Endodermal cell (in vitro differentiated cells): ENCODE data around the gene KCNK4. TPM values are rescaled to one million over a fixed set of nuclear protein-coding genes. Genes with fewer than 3 reads are reported as not detected.
A peak's percentile ranks its signal among the peaks of the same experiment; 100 is the strongest.

ENCODE experiments used
- DNase-seq: peaks from one replicate; pipeline ENCODE4 v3.0.0-alpha.2; 2017
- H3K27ac ChIP-seq: 2 replicates; pipeline ENCODE4 v1.5.1; 2013; ENCODE audit warnings: mild to moderate bottlenecking, low read depth, low read length, moderate library complexity
- H3K27me3 ChIP-seq: 2 replicates; pipeline ENCODE4 v1.6.1; 2013; ENCODE audit warnings: mild to moderate bottlenecking, low read length, moderate library complexity; ENCODE audit not compliant: insufficient read depth, control insufficient read depth, poor library complexity, severe bottlenecking
- H3K36me3 ChIP-seq: 2 replicates; pipeline ENCODE4 v1.7.0; 2013; ENCODE audit warnings: mild to moderate bottlenecking, low read length, moderate library complexity; ENCODE audit not compliant: control insufficient read depth, insufficient read depth
- H3K4me1 ChIP-seq: one replicate; pipeline ENCODE4 v1.7.0; 2013; ENCODE audit warnings: low read length; ENCODE audit not compliant: control insufficient read depth, insufficient read depth
- H3K4me3 ChIP-seq: 2 replicates; pipeline ENCODE4 v1.5.1; 2013; ENCODE audit warnings: mild to moderate bottlenecking, low read length, moderate library complexity
- H3K9ac ChIP-seq: 2 replicates; pipeline ENCODE4 v1.6.1; 2013; ENCODE audit warnings: mild to moderate bottlenecking, low read length, moderate library complexity; ENCODE audit not compliant: poor library complexity, severe bottlenecking; ENCODE audit errors: extremely low read depth
- H3K9me3 ChIP-seq: 2 replicates; pipeline ENCODE4 v1.6.1; 2013; ENCODE audit warnings: mild to moderate bottlenecking, low read length, moderate library complexity; ENCODE audit not compliant: control insufficient read depth
- H3K27ac Mint-ChIP-seq: 2 replicates; pipeline ENCODE4 v1.8.0; 2020; ENCODE audit warnings: mixed read lengths
- H3K27me3 Mint-ChIP-seq: 2 replicates; pipeline ENCODE4 v1.8.0; 2021; ENCODE audit warnings: mild to moderate bottlenecking, mixed read lengths; ENCODE audit not compliant: insufficient read depth
- H3K36me3 Mint-ChIP-seq: 2 replicates; pipeline ENCODE4 v1.8.0; 2020; ENCODE audit warnings: low read depth, mixed read lengths
- H3K4me1 Mint-ChIP-seq: 2 replicates; pipeline ENCODE4 v1.8.0; 2020; ENCODE audit warnings: mixed read lengths
- H3K4me3 Mint-ChIP-seq: 2 replicates; pipeline ENCODE4 v1.8.0; 2020; ENCODE audit warnings: mild to moderate bottlenecking, moderate library complexity, mixed read lengths
- H3K9me3 Mint-ChIP-seq: 2 replicates; pipeline ENCODE4 v1.8.0; 2020; ENCODE audit warnings: mild to moderate bottlenecking, mixed read lengths
- CTCF ChIP-seq: fragments of 200-600 bp; sonication (generic); conservative IDR thresholded peaks from 2 replicates; pipeline ENCODE4 v1.5.0; 2021; ENCODE audit warnings: antibody characterized with exemption, mild to moderate bottlenecking
- WGBS, 2 experiments: methylation state at CpG; one replicate each; pipeline versions ENCODE4 v1.1.5 to v1.1.7; 2013; ENCODE audit warnings: missing lambda C conversion rate in 2 of 2, mixed read lengths in 1 of 2; ENCODE audit not compliant: insufficient coverage in 1 of 2, insufficient read length in 1 of 2; 5-methylcytosine and 5-hydroxymethylcytosine counted together
- total RNA-seq, 2 donors: library from RNA; stranded (reverse); fragmentation: NEBNext Ultra II Directional in 1 of 2; extraction: Animal tissue kit (Norgen Biotek cat#: 25700) in 1 of 2; gene quantifications; 2 replicates in 1 of 2; 3 replicates in 1 of 2; pipeline ENCODE4 v1.2.1, GENCODE V29; 2021

The KCNK4 gene
- total RNA-seq, 2 donors from 2014 or later = not detected

GRCh38 chr11:64262271-64263002 is 28.7 kb upstream of the KCNK4 start:
- TF ChIP-seq CTCF = no peak
- no peaks in the 10 kb centered on the region for H3K4me1 Mint-ChIP-seq
- Histone ChIP-seq H3K4me3 (no peak overlapping the region), H3K9ac (no peak overlapping the region), H3K36me3 (peaks cover 56% of the 10 kb centered on the region), H3K27ac (no peak overlapping the region), H3K9me3 (no peaks in the 10 kb centered on the region), H3K4me1 (no peaks in the 10 kb centered on the region), H3K27me3 (no peaks in the 10 kb centered on the region)
- H3K9me3 Mint-ChIP-seq = no peaks in the 10 kb centered on the region
- H3K4me3 Mint-ChIP-seq = no peak overlapping the region
- no peak for DNase-seq
- no peak overlapping the region for H3K27ac Mint-ChIP-seq
- WGBS, 2 experiments = 94 to 97% methylated on average over 36 to 42 of the region's 42 CpGs
- peaks cover 59% of the 10 kb centered on the region for H3K36me3 Mint-ChIP-seq
- H3K27me3 Mint-ChIP-seq = no peaks in the 10 kb centered on the region

DNA sequence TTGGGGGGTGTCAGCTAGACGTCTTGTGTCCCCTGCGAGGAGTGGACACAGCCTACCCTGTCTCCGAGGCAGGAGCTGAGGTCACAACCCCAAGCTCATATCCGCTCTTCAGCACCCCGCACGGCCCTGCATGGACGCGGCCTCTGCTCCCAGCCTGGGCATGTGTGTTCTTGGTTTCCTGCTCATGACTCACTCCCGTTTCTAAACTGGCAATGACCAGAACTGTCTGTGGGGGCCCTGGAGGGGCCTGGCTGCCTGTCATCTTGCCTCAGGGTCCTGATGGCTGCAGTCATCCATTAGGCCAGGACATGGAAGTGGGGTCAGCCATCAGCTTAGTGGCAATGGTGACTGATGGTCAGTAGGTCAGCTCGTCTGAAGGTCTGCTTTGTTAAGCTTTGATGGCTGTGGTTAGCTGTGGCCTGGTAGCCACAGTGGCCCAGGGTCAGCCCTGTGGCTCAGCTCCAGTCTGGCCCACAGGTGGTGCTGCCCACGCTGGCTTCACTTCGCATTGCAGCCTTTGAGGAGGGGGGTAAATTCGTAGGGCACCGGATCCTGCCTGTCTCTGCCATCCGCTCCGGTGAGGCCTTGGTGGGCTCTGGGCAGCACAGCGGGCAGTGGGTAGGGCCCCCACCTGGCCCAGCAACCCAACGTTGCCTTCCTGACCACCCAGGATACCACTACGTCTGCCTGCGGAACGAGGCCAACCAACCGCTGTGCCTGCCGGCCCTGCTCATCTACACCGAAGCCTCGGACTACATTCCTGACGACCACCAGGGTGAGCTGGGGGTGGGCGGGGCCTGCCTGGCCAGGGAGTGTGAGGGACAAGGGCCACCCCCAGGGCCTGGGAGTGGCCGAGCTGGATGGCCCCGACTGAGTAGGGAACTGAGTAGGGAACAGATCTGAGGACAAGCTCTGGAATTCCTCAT is 27.8 kb upstream of the KCNK4 start:
- H3K36me3 ChIP-seq = peaks cover 53% of the 10 kb centered on the region
- WGBS, 2 experiments = 86 to 87% methylated on average over 19 to 29 of the region's 29 CpGs
- H3K27ac Mint-ChIP-seq = peak overlapping the region; percentile 30
- no peaks in the 10 kb centered on the region for H3K27me3 Mint-ChIP-seq
- peak; percentile 76 for DNase-seq
- H3K9me3 ChIP-seq = no peaks in the 10 kb centered on the region
- TF ChIP-seq CTCF = peak; percentile 37
- no peak overlapping the region for H3K4me3 Mint-ChIP-seq
- H3K4me1 ChIP-seq = no peaks in the 10 kb centered on the region
- H3K36me3 Mint-ChIP-seq = peaks cover 56% of the 10 kb centered on the region
- no peaks in the 10 kb centered on the region for H3K9me3 Mint-ChIP-seq
- H3K4me3 ChIP-seq = no peak overlapping the region
- H3K27ac ChIP-seq = no peak overlapping the region
- peaks cover 4% of the 10 kb centered on the region for H3K4me1 Mint-ChIP-seq
- H3K27me3 ChIP-seq = no peaks in the 10 kb centered on the region
- H3K9ac ChIP-seq = no peak overlapping the region

- H3K4me3 Mint-ChIP-seq = no peak overlapping the region
- H3K9me3 ChIP-seq = no peaks in the 10 kb centered on the region
Measured at GRCh38 chr11:64263947-64264317, 27.2 kb upstream of the KCNK4 start.

More at GRCh38 chr11:64263947-64264317, 27.2 kb upstream of the KCNK4 start:
- Histone ChIP-seq H3K9ac (no peak overlapping the region), H3K27ac (no peak overlapping the region), H3K36me3 (peaks cover 50% of the 10 kb centered on the region), H3K27me3 (no peaks in the 10 kb centered on the region), H3K4me1 (no peaks in the 10 kb centered on the region), H3K4me3 (no peak overlapping the region)
- Mint-ChIP-seq H3K9me3 (no peaks in the 10 kb centered on the region), H3K4me1 (peaks cover 9% of the 10 kb centered on the region), H3K27ac (no peak overlapping the region), H3K27me3 (no peaks in the 10 kb centered on the region), H3K36me3 (peaks cover 51% of the 10 kb centered on the region)
- WGBS, 2 experiments = 94 to 97% methylated on average over 8 of the region's 8 CpGs
- no peak for DNase-seq
- no peak for TF ChIP-seq CTCF
